ENCODE results near the gene FAH. TPM values are rescaled to one million over a fixed set of nuclear protein-coding genes. Genes with fewer than 3 reads are reported as not detected.

FAH gene
- total RNA-seq, 1 donor from 2014 or later = 21.9 TPM

- Mint-ChIP-seq H3K9me3 (ENCODE audit: unreplicated experiment) (no peaks in the 10 kb centered on the region), H3K27ac (ENCODE audit: unreplicated experiment) (no peak overlapping the region), H3K4me1 (ENCODE audit: low read depth, unreplicated experiment) (peaks cover 19% of the 10 kb centered on the region), H3K4me3 (ENCODE audit: unreplicated experiment) (no peak overlapping the region), H3K27me3 (ENCODE audit: low read depth, unreplicated experiment) (no peaks in the 10 kb centered on the region), H3K36me3 (ENCODE audit: low read depth, unreplicated experiment) (no peaks in the 10 kb centered on the region)
- H3K79me2 ChIP-seq (ENCODE audit: insufficient read depth, low read length) = peaks cover 58% of the 10 kb centered on the region
- H3K9ac ChIP-seq (ENCODE audit: low read length) = no peak overlapping the region
- H3K36me3 ChIP-seq (ENCODE audit: insufficient read depth, low read length) = no peaks in the 10 kb centered on the region
- H3K4me1 ChIP-seq (ENCODE audit: insufficient read depth, low read length) = peaks cover 14% of the 10 kb centered on the region
- H3K4me2 ChIP-seq (ENCODE audit: low read length) = no peak overlapping the region
- TF ChIP-seq EZH2 (IDR thresholded peaks at IDR 0.05; ENCODE audit: insufficient read depth, low read length) (no peak), CTCF (IDR thresholded peaks at IDR 0.05; ENCODE audit: insufficient read depth, low read depth, low read length) (no peak)
- no peaks in the 10 kb centered on the region for H3K9me3 ChIP-seq (ENCODE audit: insufficient read depth, low read depth, low read length)
- H3K27me3 ChIP-seq (ENCODE audit: insufficient read depth, low read length) = no peaks in the 10 kb centered on the region
- no peak overlapping the region for H2AFZ ChIP-seq (ENCODE audit: low read depth, low read length)
- DNase-seq (ENCODE audit: low read depth) (no peak), FAIRE-seq (no peak)
- peaks cover 90% of the 10 kb centered on the region for H4K20me1 ChIP-seq (ENCODE audit: insufficient read depth, low read length)
- H3K4me3 ChIP-seq (ENCODE audit: insufficient read depth, low read depth, low read length) = no peak overlapping the region
- no peak overlapping the region for H3K27ac ChIP-seq (ENCODE audit: low read depth, low read length)
Measured at GRCh38 chr15:80107774-80108173, 45.0 kb upstream of the FAH start.

GRCh38 chr15:80109388-80109787 is 43.4 kb upstream of the FAH start:
- Mint-ChIP-seq H3K4me3 (ENCODE audit: unreplicated experiment) (no peak overlapping the region), H3K36me3 (ENCODE audit: low read depth, unreplicated experiment) (no peaks in the 10 kb centered on the region), H3K9me3 (ENCODE audit: unreplicated experiment) (no peaks in the 10 kb centered on the region), H3K4me1 (ENCODE audit: low read depth, unreplicated experiment) (peaks cover 21% of the 10 kb centered on the region), H3K27me3 (ENCODE audit: low read depth, unreplicated experiment) (no peaks in the 10 kb centered on the region), H3K27ac (ENCODE audit: unreplicated experiment) (no peak overlapping the region)
- Histone ChIP-seq H3K4me1 (ENCODE audit: insufficient read depth, low read length) (peaks cover 14% of the 10 kb centered on the region), H3K27me3 (ENCODE audit: insufficient read depth, low read length) (no peaks in the 10 kb centered on the region), H3K9ac (ENCODE audit: low read length) (no peak overlapping the region), H3K36me3 (ENCODE audit: insufficient read depth, low read length) (no peaks in the 10 kb centered on the region), H3K4me2 (ENCODE audit: low read length) (no peak overlapping the region), H4K20me1 (ENCODE audit: insufficient read depth, low read length) (peaks cover 92% of the 10 kb centered on the region), H2AFZ (ENCODE audit: low read depth, low read length) (no peak overlapping the region), H3K79me2 (ENCODE audit: insufficient read depth, low read length) (peaks cover 68% of the 10 kb centered on the region), H3K4me3 (ENCODE audit: insufficient read depth, low read depth, low read length) (no peak overlapping the region), H3K9me3 (ENCODE audit: insufficient read depth, low read depth, low read length) (no peaks in the 10 kb centered on the region), H3K27ac (ENCODE audit: low read depth, low read length) (no peak overlapping the region)
- FAIRE-seq (no peak), DNase-seq (ENCODE audit: low read depth) (no peak)
- no peak for TF ChIP-seq CTCF (IDR thresholded peaks at IDR 0.05; ENCODE audit: insufficient read depth, low read depth, low read length)
- TF ChIP-seq EZH2 (IDR thresholded peaks at IDR 0.05; ENCODE audit: insufficient read depth, low read length) = no peak

GRCh38 chr15:80110920-80111319 is 41.9 kb upstream of the FAH start:
- no peaks in the 10 kb centered on the region for H3K9me3 ChIP-seq (ENCODE audit: insufficient read depth, low read depth, low read length)
- Mint-ChIP-seq H3K27ac (ENCODE audit: unreplicated experiment) (no peak overlapping the region), H3K9me3 (ENCODE audit: unreplicated experiment) (no peaks in the 10 kb centered on the region), H3K27me3 (ENCODE audit: low read depth, unreplicated experiment) (no peaks in the 10 kb centered on the region), H3K36me3 (ENCODE audit: low read depth, unreplicated experiment) (no peaks in the 10 kb centered on the region), H3K4me1 (ENCODE audit: low read depth, unreplicated experiment) (peaks cover 21% of the 10 kb centered on the region), H3K4me3 (ENCODE audit: unreplicated experiment) (no peak overlapping the region)
- no peak overlapping the region for H3K4me3 ChIP-seq (ENCODE audit: insufficient read depth, low read depth, low read length)
- DNase-seq (ENCODE audit: low read depth) (no peak), FAIRE-seq (no peak)
- H3K4me1 ChIP-seq (ENCODE audit: insufficient read depth, low read length) = peaks cover 3% of the 10 kb centered on the region
- TF ChIP-seq EZH2 (IDR thresholded peaks at IDR 0.05; ENCODE audit: insufficient read depth, low read length) = no peak
- no peak for TF ChIP-seq CTCF (IDR thresholded peaks at IDR 0.05; ENCODE audit: insufficient read depth, low read depth, low read length)
- H3K36me3 ChIP-seq (ENCODE audit: insufficient read depth, low read length) = no peaks in the 10 kb centered on the region
- H2AFZ ChIP-seq (ENCODE audit: low read depth, low read length) = no peak overlapping the region
- H3K4me2 ChIP-seq (ENCODE audit: low read length) = no peak overlapping the region
- peaks cover 75% of the 10 kb centered on the region for H3K79me2 ChIP-seq (ENCODE audit: insufficient read depth, low read length)
- H3K27me3 ChIP-seq (ENCODE audit: insufficient read depth, low read length) = no peaks in the 10 kb centered on the region
- peaks cover 90% of the 10 kb centered on the region for H4K20me1 ChIP-seq (ENCODE audit: insufficient read depth, low read length)
- H3K27ac ChIP-seq (ENCODE audit: low read depth, low read length) = no peak overlapping the region
- no peak overlapping the region for H3K9ac ChIP-seq (ENCODE audit: low read length)

Measured in astrocyte (in vitro differentiated cells and primary cell).